NK-92 (cell line): ENCODE data around the gene TSPAN19.

ENCODE experiments used
- DNase-seq: peaks from one replicate; lab custom pipeline; 2025; ENCODE audit not compliant: unreplicated experiment; lab: John Stamatoyannopoulos, UW

TSPAN19 gene

GRCh38 chr12:85002778-85003296 is 33.2 kb downstream of the TSPAN19 start:
- DNase-seq = no peak

- no peak for DNase-seq
These were observed 35.3 kb downstream of the TSPAN19 start for GRCh38 chr12:85000729-85001128.

GRCh38 chr12:84998341-84998740 is 37.7 kb downstream of the TSPAN19 start:
- DNase-seq = no peak

GRCh38 chr12:84996759-84997158 is 39.3 kb downstream of the TSPAN19 start:
- DNase-seq = no peak

GRCh38 chr12:84995641-84996040 is 40.4 kb downstream of the TSPAN19 start:
- no peak for DNase-seq

- DNase-seq = no peak
These were observed 41.7 kb downstream of the TSPAN19 start for GRCh38 chr12:84994426-84994825.

GRCh38 chr12:84986586-84986985 is 49.5 kb downstream of the TSPAN19 start:
- DNase-seq = no peak

GRCh38 chr12:84986117-84986516 is 50.0 kb downstream of the TSPAN19 start:
- DNase-seq = no peak

- DNase-seq = no peak
These were observed 52.8 kb downstream of the TSPAN19 start for GRCh38 chr12:84983289-84983688.

- DNase-seq = no peak
These were observed 53.2 kb downstream of the TSPAN19 start for GRCh38 chr12:84982888-84983287.

- DNase-seq = no peak
These were observed 57.2 kb downstream of the TSPAN19 start for GRCh38 chr12:84978921-84979320.

- no peak for DNase-seq
These were observed 59.9 kb downstream of the TSPAN19 start for GRCh38 chr12:84976133-84976532.

GRCh38 chr12:84974155-84974815 is 61.8 kb downstream of the TSPAN19 start:
- DNase-seq = no peak

- DNase-seq = no peak
These were observed 63.1 kb downstream of the TSPAN19 start for GRCh38 chr12:84973026-84973425.

GRCh38 chr12:84969226-84969625 is 66.9 kb downstream of the TSPAN19 start:
- no peak for DNase-seq
